ENCODE data around the gene DPP3. TPM values are rescaled to one million over a fixed set of nuclear protein-coding genes. Genes with fewer than 3 reads are reported as not detected.

The DPP3 gene
- total RNA-seq, 2 experiments from 2014 or later: 47.2 to 53.4 TPM

DNA sequence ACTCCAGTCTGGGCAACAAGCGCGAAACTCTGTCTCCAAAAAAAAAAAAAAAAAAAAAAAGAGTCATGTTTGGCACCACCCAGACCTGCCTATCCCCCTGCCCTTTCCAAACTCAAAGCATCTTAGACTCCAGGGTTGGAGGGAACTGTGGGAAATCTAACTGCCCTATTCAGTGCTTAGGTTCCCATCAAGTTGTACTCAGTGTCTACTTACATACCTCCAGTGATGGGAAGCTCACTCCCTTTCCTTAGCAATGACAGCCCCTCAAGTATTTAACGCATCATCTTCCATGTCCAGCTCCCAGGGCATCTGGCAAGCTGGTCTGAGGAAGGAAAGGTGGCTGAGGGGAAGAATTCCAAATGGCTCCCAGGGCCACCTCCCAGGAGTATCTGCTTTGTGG, 69.5 kb downstream of the DPP3 start:
- Histone ChIP-seq H3K9me3 (ENCODE audit: low read length) (no peaks in the 10 kb centered on the region), H2AFZ (ENCODE audit: low read length) (no peak overlapping the region), H3K27ac (ENCODE audit: low read depth, low read length, poor library complexity, severe bottlenecking) (no peak overlapping the region), H3K36me3 (ENCODE audit: insufficient read depth, low read length) (no peaks in the 10 kb centered on the region), H3K4me1 (ENCODE audit: insufficient read depth, low read length, poor library complexity, severe bottlenecking) (peaks cover 17% of the 10 kb centered on the region), H4K20me1 (ENCODE audit: insufficient read depth, low read length) (no peaks in the 10 kb centered on the region), H3K9me2 (ENCODE audit: insufficient read depth, low read length) (no peaks in the 10 kb centered on the region), H3K4me2 (ENCODE audit: low read length) (no peak overlapping the region), H3K4me3 (ENCODE audit: low read depth, low read length, poor library complexity, severe bottlenecking) (no peak overlapping the region), H3K79me2 (ENCODE audit: insufficient read depth, low read depth, low read length) (peaks cover 7% of the 10 kb centered on the region; the same call in 1 of the 2 replicates)
- intact Hi-C loops (cut with micrococcal nuclease; ENCODE audit: unreplicated experiment): no loop called here
- ChIA-PET POLR2A (no interaction called here), CTCF (ENCODE audit: unreplicated experiment) (interaction anchor here (0.6 kb wide), 1 partner anchor 88 kb away, joined by 3 read pairs; no protein-coding TSS in a partner anchor)
- no peak for DNase-seq (ENCODE audit: low spot score)
- BruUV-seq (replicated peaks): no TSS peak
- no peak for TF ChIP-seq EZH2phosphoT487 (IDR thresholded peaks at IDR 0.05; ENCODE audit: borderline replicate concordance, low read depth, low read length)
- TF ChIP-seq, protein P1, sequence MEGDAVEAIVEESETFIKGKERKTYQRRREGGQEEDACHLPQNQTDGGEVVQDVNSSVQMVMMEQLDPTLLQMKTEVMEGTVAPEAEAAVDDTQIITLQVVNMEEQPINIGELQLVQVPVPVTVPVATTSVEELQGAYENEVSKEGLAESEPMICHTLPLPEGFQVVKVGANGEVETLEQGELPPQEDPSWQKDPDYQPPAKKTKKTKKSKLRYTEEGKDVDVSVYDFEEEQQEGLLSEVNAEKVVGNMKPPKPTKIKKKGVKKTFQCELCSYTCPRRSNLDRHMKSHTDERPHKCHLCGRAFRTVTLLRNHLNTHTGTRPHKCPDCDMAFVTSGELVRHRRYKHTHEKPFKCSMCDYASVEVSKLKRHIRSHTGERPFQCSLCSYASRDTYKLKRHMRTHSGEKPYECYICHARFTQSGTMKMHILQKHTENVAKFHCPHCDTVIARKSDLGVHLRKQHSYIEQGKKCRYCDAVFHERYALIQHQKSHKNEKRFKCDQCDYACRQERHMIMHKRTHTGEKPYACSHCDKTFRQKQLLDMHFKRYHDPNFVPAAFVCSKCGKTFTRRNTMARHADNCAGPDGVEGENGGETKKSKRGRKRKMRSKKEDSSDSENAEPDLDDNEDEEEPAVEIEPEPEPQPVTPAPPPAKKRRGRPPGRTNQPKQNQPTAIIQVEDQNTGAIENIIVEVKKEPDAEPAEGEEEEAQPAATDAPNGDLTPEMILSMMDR (conservative IDR thresholded peaks at IDR 0.05; ENCODE audit: low read length): no peak

DNA sequence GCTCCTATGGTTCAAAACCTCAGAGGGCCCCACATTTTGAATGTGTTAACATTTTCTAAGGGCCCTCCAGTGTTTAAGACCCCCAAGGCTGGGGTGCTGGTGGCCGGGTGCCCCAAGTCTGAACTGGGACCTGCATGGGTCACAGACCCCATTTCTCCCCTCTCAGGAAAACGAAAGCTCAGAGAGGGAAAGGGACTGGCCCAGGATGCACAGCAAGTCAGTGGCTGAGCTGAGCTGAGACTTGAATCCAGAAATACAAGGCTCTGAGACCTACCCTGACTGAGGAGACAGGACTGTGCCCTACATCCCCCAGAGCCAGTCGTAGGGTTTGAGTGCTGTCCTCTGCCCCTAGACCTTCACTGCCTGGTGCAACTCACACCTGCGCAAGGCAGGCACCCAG, 70.7 kb downstream of the DPP3 start:
- DNase-seq (ENCODE audit: low spot score): no peak
- ChIA-PET CTCF (ENCODE audit: unreplicated experiment) (no interaction called here), POLR2A (no interaction called here)
- TF ChIP-seq EZH2phosphoT487 (IDR thresholded peaks at IDR 0.05; ENCODE audit: borderline replicate concordance, low read depth, low read length): no peak
- TF ChIP-seq, protein P1 (conservative IDR thresholded peaks at IDR 0.05; ENCODE audit: low read length): no peak
- no TSS peak for BruUV-seq (replicated peaks)
- no peaks in the 10 kb centered on the region for H3K79me2 ChIP-seq (ENCODE audit: insufficient read depth, low read depth, low read length)
- H3K4me1 ChIP-seq (ENCODE audit: insufficient read depth, low read length, poor library complexity, severe bottlenecking): peaks cover 11% of the 10 kb centered on the region
- H3K27ac ChIP-seq (ENCODE audit: low read depth, low read length, poor library complexity, severe bottlenecking): no peak overlapping the region
- H2AFZ ChIP-seq (ENCODE audit: low read length): no peak overlapping the region
- H3K4me3 ChIP-seq (ENCODE audit: low read depth, low read length, poor library complexity, severe bottlenecking): no peak overlapping the region
- H4K20me1 ChIP-seq (ENCODE audit: insufficient read depth, low read length): no peaks in the 10 kb centered on the region
- no peaks in the 10 kb centered on the region for H3K9me2 ChIP-seq (ENCODE audit: insufficient read depth, low read length)
- no peak overlapping the region for H3K4me2 ChIP-seq (ENCODE audit: low read length)
- H3K9me3 ChIP-seq (ENCODE audit: low read length): no peaks in the 10 kb centered on the region
- H3K36me3 ChIP-seq (ENCODE audit: insufficient read depth, low read length): no peaks in the 10 kb centered on the region
- intact Hi-C loops (cut with micrococcal nuclease; ENCODE audit: unreplicated experiment): no loop called here

DNA sequence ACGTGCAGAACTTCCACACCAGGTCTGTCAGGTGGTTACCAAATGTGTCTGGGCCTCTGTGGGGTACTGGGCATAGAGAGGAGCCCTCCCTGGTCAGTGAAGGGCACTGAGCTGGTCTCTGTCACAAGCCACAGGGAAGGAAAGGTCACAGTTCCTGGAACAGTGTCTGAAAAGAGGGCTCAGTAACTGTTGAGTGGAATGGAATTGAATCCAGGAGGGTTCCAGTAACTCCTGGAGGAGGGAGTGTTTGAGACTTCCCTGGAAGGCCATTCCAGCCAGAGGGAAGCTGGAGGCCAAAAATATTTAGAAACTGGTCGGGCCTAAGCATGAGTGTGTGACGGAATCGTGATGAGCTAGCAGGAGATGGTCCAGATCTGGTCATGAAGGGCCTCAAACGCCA, 74.4 kb downstream of the DPP3 start:
- no peak for DNase-seq (ENCODE audit: low spot score)
- no peak overlapping the region for H3K4me2 ChIP-seq (ENCODE audit: low read length)

More for the DNA sequence above, 74.4 kb downstream of the DPP3 start:
- Histone ChIP-seq H3K79me2 (ENCODE audit: insufficient read depth, low read depth, low read length) (no peaks in the 10 kb centered on the region), H2AFZ (ENCODE audit: low read length) (no peak overlapping the region), H3K36me3 (ENCODE audit: insufficient read depth, low read length) (no peaks in the 10 kb centered on the region), H3K4me3 (ENCODE audit: low read depth, low read length, poor library complexity, severe bottlenecking) (no peak overlapping the region), H3K9me3 (ENCODE audit: low read length) (no peaks in the 10 kb centered on the region), H3K4me1 (ENCODE audit: insufficient read depth, low read length, poor library complexity, severe bottlenecking) (no peaks in the 10 kb centered on the region), H4K20me1 (ENCODE audit: insufficient read depth, low read length) (no peaks in the 10 kb centered on the region), H3K9me2 (ENCODE audit: insufficient read depth, low read length) (no peaks in the 10 kb centered on the region), H3K27ac (ENCODE audit: low read depth, low read length, poor library complexity, severe bottlenecking) (no peak overlapping the region)
- TF ChIP-seq EZH2phosphoT487 (IDR thresholded peaks at IDR 0.05; ENCODE audit: borderline replicate concordance, low read depth, low read length): no peak
- TF ChIP-seq, protein P1 (conservative IDR thresholded peaks at IDR 0.05; ENCODE audit: low read length): no peak
- ChIA-PET CTCF (ENCODE audit: unreplicated experiment) (no interaction called here), POLR2A (no interaction called here)
- BruUV-seq (replicated peaks): no TSS peak
- intact Hi-C loops (cut with micrococcal nuclease; ENCODE audit: unreplicated experiment): no loop called here
